BLaER1 (cell line): ENCODE data around the gene BACH2.
"Not testable (repeated sequence)": the region's sequence is repeated elsewhere in the genome, so short reads cannot be mapped to it uniquely, and the experiment has no call there.

Experiments
- H3K27ac ChIP-seq: shearing (Covaris generic); formaldehyde crosslinking; 2 replicates; pipeline ENCODE4 v1.8.1; 2022
- H3K27me3 ChIP-seq: shearing (Covaris generic); formaldehyde crosslinking; 2 replicates; pipeline ENCODE4 v1.8.1; 2022
- H3K36me3 ChIP-seq: shearing (Covaris generic); formaldehyde crosslinking; 2 replicates; pipeline ENCODE4 v1.8.1; 2022
- H3K4me1 ChIP-seq: shearing (Covaris generic); formaldehyde crosslinking; 2 replicates; pipeline ENCODE4 v1.8.1; 2022
- H3K4me2 ChIP-seq: shearing (Covaris generic); formaldehyde crosslinking; 2 replicates; pipeline ENCODE4 v1.8.1; 2022
- H3K4me3 ChIP-seq: shearing (Covaris generic); formaldehyde crosslinking; 2 replicates; pipeline ENCODE4 v1.8.1; 2022
- H3K9ac ChIP-seq: shearing (Covaris generic); formaldehyde crosslinking; 2 replicates; pipeline ENCODE4 v1.8.1; 2022
- H3K9me3 ChIP-seq: shearing (Covaris generic); formaldehyde crosslinking; 2 replicates; pipeline ENCODE4 v1.8.1; 2022
- H4K20me1 ChIP-seq: shearing (Covaris generic); formaldehyde crosslinking; 2 replicates; pipeline ENCODE4 v1.8.1; 2022
- Cebpa-rat ChIP-seq: shearing (Covaris generic); IDR thresholded peaks from 2 replicates; pipeline ENCODE4 v1.8.1; 2022

BACH2 gene

GRCh38 chr6:90036963-90037362 is 259.7 kb downstream of the BACH2 start:
- Histone ChIP-seq H3K4me1 (no peaks in the 10 kb centered on the region), H3K4me2 (no peak overlapping the region), H3K36me3 (peaks cover 15% of the 10 kb centered on the region; the same call in 1 of the 2 replicates), H4K20me1 (peaks cover 53% of the 10 kb centered on the region; the same call in 1 of the 2 replicates), H3K9me3 (no peaks in the 10 kb centered on the region), H3K9ac (no peak overlapping the region), H3K27me3 (no peaks in the 10 kb centered on the region), H3K27ac (no peak overlapping the region), H3K4me3 (no peak overlapping the region)
- no peak for TF ChIP-seq Cebpa-rat

- no peak overlapping the region for H3K4me3 ChIP-seq
- H3K9me3 ChIP-seq = no peaks in the 10 kb centered on the region
- TF ChIP-seq Cebpa-rat = no peak
- no peaks in the 10 kb centered on the region for H3K27me3 ChIP-seq
- H4K20me1 ChIP-seq = peaks cover 48% of the 10 kb centered on the region; the same call in 1 of the 2 replicates
- H3K4me1 ChIP-seq = no peaks in the 10 kb centered on the region
- no peak overlapping the region for H3K27ac ChIP-seq
- H3K9ac ChIP-seq = no peak overlapping the region
- H3K4me2 ChIP-seq = no peak overlapping the region
- peaks cover 15% of the 10 kb centered on the region; the same call in 1 of the 2 replicates for H3K36me3 ChIP-seq
Measured at GRCh38 chr6:90035047-90035723, 261.5 kb downstream of the BACH2 start.

DNA sequence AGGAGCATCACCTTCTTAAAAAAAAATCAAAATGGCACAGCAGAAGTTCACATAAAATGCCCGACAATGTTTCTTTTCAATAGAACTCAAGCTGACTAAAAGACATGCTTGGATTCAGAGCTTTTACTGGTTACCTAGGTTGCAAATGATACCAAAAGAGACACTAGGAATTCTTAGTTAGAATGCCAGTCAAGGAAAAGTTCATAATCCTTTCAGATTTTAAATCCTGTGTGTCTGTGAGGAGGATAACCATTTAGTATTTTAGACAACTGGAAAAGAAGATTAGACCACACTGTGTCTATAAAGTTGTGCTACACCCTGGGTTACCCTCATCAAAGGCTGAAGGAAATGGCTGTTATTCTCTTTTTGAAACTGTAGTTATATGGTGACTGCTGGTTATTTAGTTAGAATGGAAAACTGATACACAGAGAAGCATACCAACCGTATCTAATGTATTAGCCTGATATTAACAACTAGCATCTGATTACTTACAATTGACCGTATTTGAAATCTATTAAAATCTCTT is 262.8 kb downstream of the BACH2 start:
- no peak overlapping the region for H3K9ac ChIP-seq
- H3K4me1 ChIP-seq = no peaks in the 10 kb centered on the region
- no peak overlapping the region for H3K4me3 ChIP-seq
- no peak overlapping the region for H3K4me2 ChIP-seq
- no peak overlapping the region for H3K27ac ChIP-seq
- no peaks in the 10 kb centered on the region for H3K27me3 ChIP-seq
- TF ChIP-seq Cebpa-rat = no peak
- H3K9me3 ChIP-seq = no peaks in the 10 kb centered on the region
- H3K36me3 ChIP-seq = peaks cover 9% of the 10 kb centered on the region; the same call in 1 of the 2 replicates
- H4K20me1 ChIP-seq = peaks cover 62% of the 10 kb centered on the region

GRCh38 chr6:90032489-90033212 is 264.0 kb downstream of the BACH2 start:
- not testable (repeated sequence) for H3K27me3 ChIP-seq, H3K9me3 ChIP-seq, H3K4me3 ChIP-seq, H3K27ac ChIP-seq, H3K4me2 ChIP-seq, H3K4me1 ChIP-seq, H3K9ac ChIP-seq
- H3K36me3 ChIP-seq = peaks cover 13% of the 10 kb centered on the region; the same call in 1 of the 2 replicates
- peaks cover 69% of the 10 kb centered on the region for H4K20me1 ChIP-seq

GRCh38 chr6:90028995-90029635 is 267.5 kb downstream of the BACH2 start:
- no peak overlapping the region for H3K9ac ChIP-seq
- H3K4me2 ChIP-seq = no peak overlapping the region
- no peak for TF ChIP-seq Cebpa-rat
- H3K27me3 ChIP-seq = no peaks in the 10 kb centered on the region
- peaks cover 14% of the 10 kb centered on the region; the same call in 1 of the 2 replicates for H3K36me3 ChIP-seq
- no peaks in the 10 kb centered on the region for H3K9me3 ChIP-seq
- peaks cover 69% of the 10 kb centered on the region for H4K20me1 ChIP-seq
- no peaks in the 10 kb centered on the region for H3K4me1 ChIP-seq
- H3K4me3 ChIP-seq = no peak overlapping the region
- H3K27ac ChIP-seq = no peak overlapping the region

DNA sequence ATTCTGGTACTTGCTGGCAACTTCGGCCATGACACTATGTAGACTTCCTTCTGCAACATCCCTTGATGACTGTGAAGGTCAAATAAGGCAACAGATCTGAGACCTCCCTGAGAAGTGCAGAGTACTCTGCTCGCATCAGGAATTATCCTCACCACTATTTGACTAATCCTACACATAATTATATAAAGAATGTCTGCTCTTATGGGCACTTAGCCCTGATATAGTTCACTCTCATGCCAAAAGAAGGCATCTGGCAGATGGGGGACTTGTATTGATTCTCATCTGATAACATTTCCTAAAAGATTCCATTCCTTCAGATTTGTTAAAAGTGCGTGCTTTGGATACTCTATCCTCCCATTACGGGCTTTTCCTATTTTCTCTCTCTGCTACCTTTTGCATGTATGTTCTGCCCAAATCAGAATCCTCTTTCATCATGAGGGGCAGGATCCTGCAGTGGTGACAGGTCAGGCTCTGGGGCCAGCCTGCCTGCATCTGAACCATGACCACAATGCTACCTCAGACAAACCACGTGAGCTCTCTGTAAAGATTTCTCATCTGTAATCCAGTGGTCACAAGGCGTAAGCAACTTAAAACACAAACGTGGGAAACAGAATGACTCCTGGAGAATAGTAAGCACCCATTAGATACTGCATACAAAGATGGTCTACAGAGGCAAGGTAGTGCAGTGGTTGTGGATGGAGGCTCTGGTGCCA is 268.4 kb downstream of the BACH2 start:
- Histone ChIP-seq H3K4me3 (no peak overlapping the region), H3K36me3 (peaks cover 14% of the 10 kb centered on the region; the same call in 1 of the 2 replicates), H3K27ac (no peak overlapping the region), H3K4me1 (no peaks in the 10 kb centered on the region), H3K9me3 (no peaks in the 10 kb centered on the region), H3K9ac (no peak overlapping the region), H4K20me1 (peaks cover 71% of the 10 kb centered on the region), H3K4me2 (no peak overlapping the region), H3K27me3 (no peaks in the 10 kb centered on the region)
- no peak for TF ChIP-seq Cebpa-rat

DNA sequence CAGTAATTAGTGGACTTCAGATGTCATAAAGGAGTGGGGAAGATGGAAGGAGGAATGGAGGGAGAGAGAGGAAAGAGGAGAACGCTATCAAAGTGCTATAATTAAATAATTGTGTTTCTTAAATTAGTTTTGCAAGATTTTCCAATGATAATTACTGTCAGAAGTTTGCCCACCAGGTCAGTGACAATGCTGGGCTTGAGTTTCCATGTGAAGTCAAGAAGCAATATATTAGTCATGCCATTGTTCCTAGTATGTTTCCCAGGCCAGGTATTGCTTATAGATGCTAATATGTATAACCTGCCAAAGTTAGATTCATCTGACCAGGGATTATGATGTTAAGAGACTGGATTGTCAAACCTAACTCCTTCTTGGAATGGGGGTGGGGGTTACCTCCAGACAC is 270.4 kb downstream of the BACH2 start:
- Histone ChIP-seq H3K27me3 (no peaks in the 10 kb centered on the region), H3K4me1 (no peaks in the 10 kb centered on the region), H3K4me3 (no peak overlapping the region), H4K20me1 (peaks cover 91% of the 10 kb centered on the region), H3K27ac (no peak overlapping the region), H3K36me3 (peaks cover 14% of the 10 kb centered on the region; the same call in 1 of the 2 replicates), H3K9ac (no peak overlapping the region), H3K9me3 (no peaks in the 10 kb centered on the region), H3K4me2 (no peak overlapping the region)
- no peak for TF ChIP-seq Cebpa-rat

- no peaks in the 10 kb centered on the region for H3K27me3 ChIP-seq
- peaks cover 96% of the 10 kb centered on the region for H4K20me1 ChIP-seq
- peaks cover 17% of the 10 kb centered on the region; the same call in 1 of the 2 replicates for H3K36me3 ChIP-seq
- TF ChIP-seq Cebpa-rat = no peak
- H3K4me1 ChIP-seq = no peaks in the 10 kb centered on the region
- no peak overlapping the region for H3K9ac ChIP-seq
- no peak overlapping the region for H3K27ac ChIP-seq
- no peak overlapping the region for H3K4me3 ChIP-seq
- no peaks in the 10 kb centered on the region for H3K9me3 ChIP-seq
- no peak overlapping the region for H3K4me2 ChIP-seq
Measured at GRCh38 chr6:90025523-90026061, 271.1 kb downstream of the BACH2 start.

GRCh38 chr6:90024633-90025032 is 272.0 kb downstream of the BACH2 start:
- Histone ChIP-seq H3K9me3 (no peaks in the 10 kb centered on the region), H3K27me3 (no peaks in the 10 kb centered on the region), H4K20me1 (peaks cover 97% of the 10 kb centered on the region), H3K9ac (no peak overlapping the region), H3K27ac (no peak overlapping the region), H3K4me2 (no peak overlapping the region), H3K36me3 (peaks cover 24% of the 10 kb centered on the region; the same call in 1 of the 2 replicates), H3K4me3 (no peak overlapping the region), H3K4me1 (no peaks in the 10 kb centered on the region)
- no peak for TF ChIP-seq Cebpa-rat
